DND-41 (cell line): Measurements from ENCODE around the gene CIITA.

ENCODE experiments used
- ATAC-seq: fragments of 200-7000 bp; cut with Tn5 transposase; 3 replicates; pipeline ENCODE4 v1.9.1; 2021; ENCODE audit warnings: low read depth; ENCODE audit not compliant: insufficient read depth
- DNase-seq: peaks from one replicate; pipeline ENCODE4 v3.0.0-alpha.2; 2020
- H2AFZ ChIP-seq: 2 replicates; pipeline ENCODE4 v1.6.0; 2012; ENCODE audit warnings: low read depth, low read length
- H3K27ac ChIP-seq: 2 replicates; pipeline ENCODE4 v1.5.1; 2012; ENCODE audit warnings: low read length, inconsistent platforms
- H3K27me3 ChIP-seq: fragments of 200-600 bp; sonication (generic); 2 replicates; pipeline ENCODE4 v1.6.0; 2012; ENCODE audit warnings: low read length, mild to moderate bottlenecking, inconsistent platforms; ENCODE audit not compliant: insufficient read depth, poor library complexity
- H3K36me3 ChIP-seq: 2 replicates; pipeline ENCODE4 v1.5.1; 2012; ENCODE audit warnings: low read length, inconsistent platforms; ENCODE audit not compliant: insufficient read depth
- H3K4me1 ChIP-seq: 2 replicates; pipeline ENCODE4 v1.5.1; 2012; ENCODE audit warnings: mild to moderate bottlenecking, low read length; ENCODE audit not compliant: insufficient read depth
- H3K4me2 ChIP-seq: 2 replicates; pipeline ENCODE4 v1.6.0; 2012; ENCODE audit warnings: mild to moderate bottlenecking, moderate library complexity, low read length, inconsistent platforms; ENCODE audit not compliant: insufficient read depth
- H3K4me3 ChIP-seq, 2 experiments: fragments of 200-600 bp in 1 of 2; shearing (Covaris generic) in 1 of 2; 2 replicates each; pipeline ENCODE4 v1.5.1; 2012 to 2016; ENCODE audit warnings: inconsistent platforms in 2 of 2, low read length in 2 of 2, mild to moderate bottlenecking in 2 of 2, low read depth in 1 of 2, moderate library complexity in 1 of 2
- H3K79me2 ChIP-seq: 2 replicates; pipeline ENCODE4 v1.6.0; 2012; ENCODE audit warnings: low read length, inconsistent platforms; ENCODE audit not compliant: insufficient read depth
- H3K9ac ChIP-seq: 2 replicates; pipeline ENCODE4 v1.6.0; 2012; ENCODE audit warnings: low read depth, mild to moderate bottlenecking, inconsistent platforms, low read length, moderate library complexity
- H3K9me3 ChIP-seq: 2 replicates; pipeline ENCODE4 v1.5.1; 2012; ENCODE audit warnings: low read length, moderate library complexity, mild to moderate bottlenecking, inconsistent platforms; ENCODE audit not compliant: insufficient read depth, severe bottlenecking
- H4K20me1 ChIP-seq: 2 replicates; pipeline ENCODE4 v1.6.0; 2012; ENCODE audit warnings: low read length; ENCODE audit not compliant: insufficient read depth
- CTCF ChIP-seq: IDR thresholded peaks from 2 replicates; pipeline ENCODE4 v1.5.1; 2012; ENCODE audit warnings: borderline replicate concordance, low read length, moderate library complexity, mild to moderate bottlenecking; ENCODE audit not compliant: poor library complexity, severe bottlenecking; ENCODE audit errors: extremely low read depth
- EZH2 ChIP-seq: IDR thresholded peaks from 3 replicates; pipeline ENCODE4 v1.6.1; 2012; ENCODE audit warnings: borderline replicate concordance, low read depth, mild to moderate bottlenecking, moderate library complexity, low read length, inconsistent platforms; ENCODE audit not compliant: severe bottlenecking

CIITA gene

GRCh38 chr16:10831894-10832886, 44.8 kb upstream of the CIITA start:
- Histone ChIP-seq H3K36me3 (no peaks in the 10 kb centered on the region), H3K79me2 (no peaks in the 10 kb centered on the region), H3K4me1 (no peaks in the 10 kb centered on the region), H4K20me1 (no peaks in the 10 kb centered on the region), H3K4me3 (no peak overlapping the region), H3K27me3 (peaks cover 4% of the 10 kb centered on the region), H3K27ac (no peak overlapping the region), H3K9ac (no peak overlapping the region), H3K4me2 (no peak overlapping the region), H3K9me3 (no peaks in the 10 kb centered on the region), H2AFZ (no peak overlapping the region)
- TF ChIP-seq EZH2: no peak
- TF ChIP-seq CTCF: no peak
- ATAC-seq: no peak
- no peak for DNase-seq

GRCh38 chr16:10833271-10833670, 43.7 kb upstream of the CIITA start:
- Histone ChIP-seq H3K36me3 (no peaks in the 10 kb centered on the region), H3K9me3 (no peaks in the 10 kb centered on the region), H3K27ac (no peak overlapping the region), H3K9ac (no peak overlapping the region), H2AFZ (no peak overlapping the region), H3K79me2 (no peaks in the 10 kb centered on the region), H3K4me3 (no peak overlapping the region), H3K4me2 (no peak overlapping the region), H4K20me1 (no peaks in the 10 kb centered on the region), H3K4me1 (no peaks in the 10 kb centered on the region), H3K27me3 (peaks cover 8% of the 10 kb centered on the region)
- no peak for DNase-seq
- ATAC-seq: no peak
- TF ChIP-seq CTCF (no peak), EZH2 (no peak)

- Histone ChIP-seq H3K4me3 (no peak overlapping the region), H3K36me3 (no peaks in the 10 kb centered on the region), H3K4me2 (no peak overlapping the region), H3K79me2 (no peaks in the 10 kb centered on the region), H3K27ac (no peak overlapping the region), H3K9me3 (no peaks in the 10 kb centered on the region), H3K27me3 (peaks cover 8% of the 10 kb centered on the region), H3K9ac (no peak overlapping the region), H4K20me1 (no peaks in the 10 kb centered on the region), H2AFZ (no peak overlapping the region), H3K4me1 (no peaks in the 10 kb centered on the region)
- no peak for TF ChIP-seq CTCF
- no peak for TF ChIP-seq EZH2
- DNase-seq (no peak), ATAC-seq (no peak)
Observed at GRCh38 chr16:10834130-10834529, 42.9 kb upstream of the CIITA start.
